Activated B cell treated with CpG ODN at 0.5 μM for 24 hours (primary cell): ENCODE results near the gene ALDH1A1. TPM values are rescaled to one million over a fixed set of nuclear protein-coding genes. Genes with fewer than 3 reads are reported as not detected.

Source experiments
- ATAC-seq: fragments of 200-7000 bp; cut with Tn5 transposase; one replicate; pipeline ENCODE4 v1.10.0; 2021; ENCODE audit warnings: low read depth, mild to moderate bottlenecking, moderate library complexity
- CTCF ChIA-PET: fragments of 350-600 bp; sonication (Branson Sonifier 250); formaldehyde crosslinking; loops from one replicate; lab custom pipeline; 2021; ENCODE audit warnings: antibody characterized with exemption; lab: Charles Lee
- POLR2A ChIA-PET: fragments of 350-600 bp; sonication (Branson Sonifier 250); formaldehyde crosslinking; loops from one replicate; lab custom pipeline; 2021; ENCODE audit warnings: antibody characterized with exemption; lab: Charles Lee
- DNase-seq: peaks from one replicate; pipeline ENCODE4 v3.0.0; 2022
- H3K27ac Mint-ChIP-seq: one replicate; pipeline ENCODE4 v1.8.0; 2020; ENCODE audit warnings: mixed read lengths
- H3K27me3 Mint-ChIP-seq: one replicate; pipeline ENCODE4 v1.8.0; 2021; ENCODE audit warnings: mixed read lengths
- H3K36me3 Mint-ChIP-seq: one replicate; pipeline ENCODE4 v1.8.0; 2021; ENCODE audit warnings: low read depth, mixed read lengths
- H3K4me1 Mint-ChIP-seq: one replicate; pipeline ENCODE4 v1.8.0; 2021; ENCODE audit warnings: mixed read lengths
- H3K4me3 Mint-ChIP-seq: one replicate; pipeline ENCODE4 v1.8.0; 2020; ENCODE audit warnings: mild to moderate bottlenecking, mixed read lengths
- H3K9me3 Mint-ChIP-seq: one replicate; pipeline ENCODE4 v1.8.0; 2020; ENCODE audit warnings: mixed read lengths
- CTCF ChIP-seq: fragments of 200-600 bp; IDR thresholded peaks from one replicate; pipeline ENCODE4 v1.8.0; 2022; ENCODE audit warnings: antibody characterized with exemption, mild to moderate bottlenecking
- intact Hi-C: fragments of 100-400 bp; cut with micrococcal nuclease; formaldehyde crosslinking; loops from one replicate; pipeline ENCODE4 v1.15.1; 2024
- total RNA-seq: library from RNA; stranded (reverse); gene quantifications from 2 replicates; pipeline ENCODE4 v1.2.3, GENCODE V29; 2022

The ALDH1A1 gene
- total RNA-seq, 1 donor from 2014 or later = not detected

GRCh38 chr9:72971411-72971810 is 18.6 kb upstream of the ALDH1A1 start:
- intact Hi-C loops = loop anchor here (1.0 kb wide), 1 partner anchor 8 kb away; no protein-coding TSS in a partner anchor
- H3K4me3 Mint-ChIP-seq = no peak overlapping the region
- POLR2A ChIA-PET = no interaction called here

GRCh38 chr9:72960446-72960845 is 7.6 kb upstream of the ALDH1A1 start:
- Mint-ChIP-seq H3K27me3 (peaks cover 3% of the 10 kb centered on the region), H3K27ac (no peak overlapping the region), H3K9me3 (peaks cover 12% of the 10 kb centered on the region), H3K4me3 (no peak overlapping the region), H3K4me1 (no peaks in the 10 kb centered on the region), H3K36me3 (no peaks in the 10 kb centered on the region)
- no peak for TF ChIP-seq CTCF
- intact Hi-C loops = no loop called here
- ChIA-PET POLR2A (no interaction called here), CTCF (no interaction called here)
- ATAC-seq (no peak), DNase-seq (no peak)

More at GRCh38 chr9:72971411-72971810, 18.6 kb upstream of the ALDH1A1 start:
- CTCF ChIA-PET = no interaction called here
- Mint-ChIP-seq H3K4me1 (peaks cover 4% of the 10 kb centered on the region), H3K27me3 (no peaks in the 10 kb centered on the region), H3K27ac (no peak overlapping the region), H3K9me3 (no peaks in the 10 kb centered on the region), H3K36me3 (no peaks in the 10 kb centered on the region)
- ATAC-seq = no peak
- TF ChIP-seq CTCF = no peak
- no peak for DNase-seq

- CTCF ChIA-PET = no interaction called here
- peaks cover 12% of the 10 kb centered on the region for H3K9me3 Mint-ChIP-seq
- POLR2A ChIA-PET = no interaction called here
- H3K36me3 Mint-ChIP-seq = no peaks in the 10 kb centered on the region
- intact Hi-C loops = no loop called here
- H3K4me3 Mint-ChIP-seq = no peak overlapping the region
- peaks cover 8% of the 10 kb centered on the region for H3K27me3 Mint-ChIP-seq
- no peak for TF ChIP-seq CTCF
- peaks cover 2% of the 10 kb centered on the region for H3K4me1 Mint-ChIP-seq
- H3K27ac Mint-ChIP-seq = no peak overlapping the region
- no peak for ATAC-seq
- DNase-seq = no peak
These were observed 5.8 kb upstream of the ALDH1A1 start for GRCh38 chr9:72958485-72959281.

DNA sequence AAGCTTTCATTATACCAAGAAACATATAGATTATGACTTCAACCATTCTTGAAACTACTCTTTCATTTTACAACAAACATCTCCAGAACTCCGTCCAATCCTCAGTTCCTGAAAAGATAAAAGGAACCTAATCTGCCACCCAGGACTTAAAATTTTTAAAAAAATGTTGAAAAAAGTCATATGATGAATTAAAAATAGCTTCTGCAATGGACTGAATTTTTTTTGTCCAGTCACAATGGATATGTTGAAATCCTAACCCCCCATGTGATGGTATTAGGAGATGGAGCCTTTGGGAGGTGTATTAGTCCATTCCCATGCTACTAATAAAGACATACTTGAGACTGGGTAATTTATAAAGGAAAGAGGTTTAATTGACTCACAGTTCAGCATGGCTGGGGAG is 2.7 kb upstream of the ALDH1A1 start:
- TF ChIP-seq CTCF = no peak
- intact Hi-C loops = no loop called here
- Mint-ChIP-seq H3K27ac (no peak overlapping the region), H3K9me3 (peaks cover 12% of the 10 kb centered on the region), H3K4me1 (peaks cover 28% of the 10 kb centered on the region), H3K36me3 (no peaks in the 10 kb centered on the region), H3K4me3 (no peak overlapping the region), H3K27me3 (peaks cover 11% of the 10 kb centered on the region)
- ATAC-seq (no peak), DNase-seq (no peak)
- ChIA-PET POLR2A (no interaction called here), CTCF (no interaction called here)

DNA sequence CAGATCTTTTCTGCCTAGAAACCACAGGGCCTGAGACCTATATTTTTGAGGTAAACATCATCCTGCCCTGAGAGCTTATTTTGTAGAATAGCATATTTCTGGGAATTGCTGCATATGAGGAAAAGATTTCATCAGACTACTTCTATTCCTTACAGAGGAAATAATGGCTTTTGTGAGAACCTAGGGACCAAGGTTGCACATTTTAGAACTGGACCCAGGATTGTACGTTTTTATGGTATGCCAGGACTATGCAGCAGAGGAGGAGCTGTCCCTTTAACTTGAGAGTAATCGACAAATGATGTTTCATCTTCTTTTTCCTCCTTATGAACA is 2.2 kb upstream of the ALDH1A1 start:
- Mint-ChIP-seq H3K27me3 (peaks cover 11% of the 10 kb centered on the region), H3K36me3 (no peaks in the 10 kb centered on the region), H3K9me3 (peaks cover 12% of the 10 kb centered on the region), H3K4me1 (peaks cover 28% of the 10 kb centered on the region), H3K4me3 (no peak overlapping the region), H3K27ac (no peak overlapping the region)
- DNase-seq = no peak
- POLR2A ChIA-PET = no interaction called here
- intact Hi-C loops = no loop called here
- no peak for TF ChIP-seq CTCF
- CTCF ChIA-PET = no interaction called here
- ATAC-seq = no peak
